Fibroblast of villous mesenchyme (primary cell): ENCODE results near the gene DTD1. TPM values are rescaled to one million over a fixed set of nuclear protein-coding genes. Genes with fewer than 3 reads are reported as not detected.

Experiments used
- DNase-seq: peaks from one replicate; pipeline ENCODE4 v3.0.0-alpha.2; 2010; ENCODE audit warnings: low read depth
- H3K4me3 ChIP-seq: 2 replicates; pipeline ENCODE4 v1.5.1; 2011; ENCODE audit warnings: low read depth, mild to moderate bottlenecking, low read length
- CTCF ChIP-seq: IDR thresholded peaks from 2 replicates; pipeline ENCODE4 v1.5.1; 2012; ENCODE audit warnings: low read depth, mild to moderate bottlenecking, low read length; ENCODE audit not compliant: insufficient read depth
- total RNA-seq: library from RNA; depleted of rRNA; stranded (reverse); fragments of >200 nt; gene quantifications from 2 replicates; pipeline ENCODE4 v1.2.3, GENCODE V29; 2012

DTD1 gene
- total RNA-seq, 1 donor, result 47.1 TPM

DNA sequence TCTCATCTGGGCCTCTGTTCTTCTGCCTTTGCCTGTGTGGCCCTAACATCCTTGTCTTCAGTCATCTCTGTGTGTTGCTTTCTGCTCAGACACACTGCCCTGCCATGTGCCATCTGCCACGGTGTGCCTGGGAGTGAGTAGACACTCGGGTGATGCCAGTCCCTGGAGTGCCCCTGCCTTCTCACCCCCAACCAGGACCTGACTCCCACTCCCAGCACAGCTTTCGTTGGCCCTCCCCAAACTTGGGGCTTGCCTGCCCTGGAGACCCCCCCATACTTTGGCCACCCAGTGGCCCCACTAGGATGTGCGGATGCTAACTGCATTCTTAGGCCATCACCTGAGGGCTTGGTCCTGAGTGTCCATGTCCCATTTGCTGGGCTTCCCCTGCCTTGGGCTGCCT, 149.3 kb downstream of the DTD1 start:
- TF ChIP-seq CTCF, result no peak
- no peak for DNase-seq

DNA sequence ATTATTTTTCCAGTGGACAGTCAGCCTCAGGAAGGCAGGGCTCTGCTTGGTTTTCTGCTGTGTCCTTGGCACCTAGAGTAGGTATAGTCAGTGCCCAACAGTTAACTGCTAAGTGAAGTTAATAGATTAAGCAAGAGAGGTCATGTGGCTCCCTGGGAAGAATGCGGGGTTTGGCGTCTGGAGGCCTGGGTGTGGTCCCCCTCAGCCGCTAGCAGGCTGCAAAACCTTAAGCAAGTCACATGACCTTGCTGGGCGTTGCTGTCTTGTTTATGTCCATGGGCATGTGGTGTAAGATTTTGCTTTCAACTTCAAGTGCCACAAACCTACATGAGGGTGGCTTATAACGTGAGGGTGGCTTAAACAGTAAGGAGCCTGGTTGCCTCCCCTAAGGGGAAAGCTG, 150.2 kb downstream of the DTD1 start:
- TF ChIP-seq CTCF, result no peak
- no peak overlapping the region for H3K4me3 ChIP-seq
- DNase-seq, result peak; percentile 96

More for the DNA sequence above, 149.3 kb downstream of the DTD1 start:
- no peak overlapping the region for H3K4me3 ChIP-seq

DNA sequence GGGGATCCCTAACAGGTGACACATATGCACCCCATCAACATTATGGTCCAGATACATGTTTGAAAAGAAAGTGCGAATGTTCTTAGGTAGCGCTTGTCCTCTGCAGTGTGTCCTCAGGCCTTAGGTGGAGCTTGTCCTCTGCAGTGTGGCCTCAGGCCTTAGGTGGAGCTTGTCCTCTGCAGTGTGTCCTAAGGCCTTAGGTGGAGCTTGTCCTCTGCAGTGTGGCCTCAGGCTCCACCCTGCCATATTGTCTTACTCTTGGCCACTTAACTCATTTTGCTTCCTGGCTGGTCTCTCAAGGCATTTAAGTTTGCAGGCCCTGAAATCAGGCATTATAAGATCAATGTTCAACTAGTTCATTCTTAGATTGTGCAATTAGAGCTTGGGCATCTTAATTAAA, 151.0 kb downstream of the DTD1 start:
- no peak for DNase-seq
- H3K4me3 ChIP-seq, result no peak overlapping the region
- TF ChIP-seq CTCF, result no peak

DNA sequence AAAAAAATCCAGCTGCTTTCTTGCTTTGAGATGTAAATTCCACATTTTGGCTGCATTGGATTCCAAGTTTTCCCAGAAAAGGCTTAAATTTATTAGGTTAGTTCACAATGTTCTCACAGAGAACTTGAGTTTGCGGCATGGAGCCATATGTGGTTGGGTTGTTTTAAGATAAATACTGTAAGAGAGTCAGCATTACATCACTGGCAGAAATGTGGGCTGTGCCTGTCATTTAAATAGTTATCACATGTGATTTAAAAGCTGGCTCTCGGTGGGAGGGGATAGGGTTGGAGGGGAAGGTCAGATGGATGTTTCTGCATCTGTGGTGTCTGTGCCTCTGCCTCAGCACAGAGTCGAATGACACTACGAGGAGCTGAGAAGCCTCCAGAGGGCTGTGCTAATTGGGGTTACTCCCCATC, 151.9 kb downstream of the DTD1 start:
- H3K4me3 ChIP-seq, result peak overlapping the region; percentile 12

GRCh38 chr20:18740726-18741125, 152.9 kb downstream of the DTD1 start:
- TF ChIP-seq CTCF, result no peak
- H3K4me3 ChIP-seq, result no peak overlapping the region
- DNase-seq, result no peak

More for the DNA sequence above, 151.9 kb downstream of the DTD1 start:
- peak; percentile 98 for DNase-seq
- TF ChIP-seq CTCF, result no peak

- no peak for DNase-seq
- TF ChIP-seq CTCF, result no peak
- no peak overlapping the region for H3K4me3 ChIP-seq
Measured at GRCh38 chr20:18742841-18743240, 155.0 kb downstream of the DTD1 start.

DNA sequence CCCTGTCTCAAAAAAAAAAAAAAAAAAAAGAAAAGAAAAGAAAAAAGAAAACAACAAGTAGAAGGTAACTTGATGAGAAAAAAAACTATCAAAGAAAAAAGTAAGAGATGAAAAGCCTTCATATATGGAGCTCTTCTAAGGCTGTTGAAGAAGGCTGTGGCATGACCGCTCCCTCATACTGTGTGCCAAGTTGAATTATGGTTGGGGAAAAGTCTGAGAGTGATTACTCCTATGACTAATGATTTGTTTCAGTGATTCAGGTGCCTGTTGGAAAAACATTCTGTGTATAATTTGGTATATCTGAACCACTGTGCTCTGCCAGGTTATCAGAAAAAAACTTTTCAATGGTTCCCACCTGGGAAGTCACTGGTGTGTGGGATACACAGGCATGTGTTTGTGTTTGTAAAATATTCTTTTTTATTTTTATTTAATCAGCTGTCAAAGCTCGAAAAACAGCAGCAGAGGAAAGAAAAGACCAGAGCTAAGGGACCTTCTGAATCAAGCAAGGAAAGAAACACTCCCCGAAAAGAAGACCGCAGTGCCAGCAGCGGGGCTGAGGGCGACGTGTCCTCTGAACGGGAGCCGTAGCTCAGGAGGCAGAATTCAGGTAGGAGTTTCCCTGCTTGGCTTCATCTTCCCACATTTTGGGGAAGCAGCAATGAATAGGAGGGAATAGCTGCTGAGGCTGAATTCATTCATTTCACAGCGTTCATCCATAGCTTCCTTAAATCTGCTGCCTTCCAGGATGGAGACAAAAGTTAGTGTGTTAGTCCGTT, 156.0 kb downstream of the DTD1 start:
- TF ChIP-seq CTCF, result no peak
- H3K4me3 ChIP-seq, result no peak overlapping the region
- DNase-seq, result no peak
